OCI-LY7 (cell line): ENCODE measurements around the gene ARFGEF3. TPM values are rescaled to one million over a fixed set of nuclear protein-coding genes. Genes with fewer than 3 reads are reported as not detected.

ENCODE experiments used
- BruUV-seq: library from RNA; stranded (reverse); fragments of 400-500 nt; replicated peaks from 2 replicates; lab custom pipeline; 2021; lab: Mats Ljungman, UMichigan
- CTCF ChIA-PET: fragments of 300-600 bp; sonication (Branson Sonifier 250); formaldehyde crosslinking; loops from one replicate; lab custom pipeline; 2022; ENCODE audit warnings: antibody characterized with exemption; ENCODE audit not compliant: unreplicated experiment; lab: Charles Lee
- POLR2A ChIA-PET: fragments of 300-600 bp; sonication (Branson Sonifier 250); formaldehyde crosslinking; loops from one replicate; lab custom pipeline; 2022; ENCODE audit warnings: antibody characterized with exemption; lab: Charles Lee
- DNase-seq: peaks from one replicate; pipeline ENCODE4 v3.0.0-alpha.2; 2015; ENCODE audit warnings: low spot score
- H2AFZ ChIP-seq: fragments of 200-600 bp; sonication (generic), shearing (Covaris generic); 2 replicates; pipeline ENCODE4 v1.6.1; 2014; ENCODE audit warnings: mild to moderate bottlenecking, antibody characterized with exemption, low read length, moderate library complexity
- H3K27ac ChIP-seq: fragments of 200-600 bp; sonication (generic); 2 replicates; pipeline ENCODE4 v1.5.1; 2014; ENCODE audit warnings: mixed run types, low read depth, mild to moderate bottlenecking, moderate library complexity, low read length, inconsistent platforms; ENCODE audit not compliant: poor library complexity, severe bottlenecking
- H3K36me3 ChIP-seq: fragments of 200-600 bp; sonication (generic); 2 replicates; pipeline ENCODE4 v1.6.1; 2014; ENCODE audit warnings: mild to moderate bottlenecking, antibody characterized with exemption, low read length, moderate library complexity, mixed read lengths; ENCODE audit not compliant: insufficient read depth
- H3K4me1 ChIP-seq: fragments of 200-600 bp; sonication (generic); 2 replicates; pipeline ENCODE4 v1.5.1; 2014; ENCODE audit warnings: mild to moderate bottlenecking, low read length; ENCODE audit not compliant: insufficient read depth, poor library complexity, severe bottlenecking
- H3K4me2 ChIP-seq: fragments of 200-600 bp; sonication (generic); 2 replicates; pipeline ENCODE4 v1.6.1; 2014; ENCODE audit warnings: mild to moderate bottlenecking, low read length
- H3K4me3 ChIP-seq: fragments of 200-600 bp; sonication (generic); 2 replicates; pipeline ENCODE4 v1.5.1; 2014; ENCODE audit warnings: mild to moderate bottlenecking, low read depth, low read length; ENCODE audit not compliant: poor library complexity, severe bottlenecking
- H3K79me2 ChIP-seq: fragments of 200-600 bp; sonication (generic); 2 replicates; pipeline ENCODE4 v1.6.1; 2016; ENCODE audit warnings: low read depth, mild to moderate bottlenecking, low read length, moderate library complexity, mixed read lengths; ENCODE audit not compliant: insufficient read depth
- H3K9me2 ChIP-seq: fragments of 200-600 bp; sonication (generic); 2 replicates; pipeline ENCODE4 v1.6.1; 2016; ENCODE audit warnings: mild to moderate bottlenecking, low read length, mixed read lengths; ENCODE audit not compliant: insufficient read depth
- H3K9me3 ChIP-seq: fragments of 200-600 bp; sonication (generic); 2 replicates; pipeline ENCODE4 v1.6.1; 2014; ENCODE audit warnings: mild to moderate bottlenecking, mixed run types, low read length, mixed read lengths
- H4K20me1 ChIP-seq: fragments of 200-600 bp; sonication (generic); 2 replicates; pipeline ENCODE4 v1.6.1; 2014; ENCODE audit warnings: mild to moderate bottlenecking, antibody characterized with exemption, low read length, moderate library complexity, mixed read lengths; ENCODE audit not compliant: insufficient read depth
- CTCF ChIP-seq: fragments of 200-600 bp; sonication (generic); conservative IDR thresholded peaks from 2 replicates; pipeline ENCODE4 v1.5.1; 2014; ENCODE audit warnings: mild to moderate bottlenecking, antibody characterized with exemption, low read length, moderate library complexity, mixed read lengths
- EZH2phosphoT487 ChIP-seq: fragments of 200-600 bp; sonication (generic); IDR thresholded peaks from 2 replicates; pipeline ENCODE4 v1.6.1; 2018; ENCODE audit warnings: low read depth, borderline replicate concordance, mild to moderate bottlenecking, mixed run types, antibody characterized with exemption, low read length, moderate library complexity, mixed read lengths
- intact Hi-C: fragments of 100-400 bp; cut with micrococcal nuclease; formaldehyde crosslinking; loops from one replicate; pipeline ENCODE4 v1.10.0; 2022; ENCODE audit not compliant: unreplicated experiment
- total RNA-seq, 2 experiments: library from RNA; depleted of rRNA in 1 of 2; stranded (reverse); fragments of >200 nt in 1 of 2; shearing (Covaris generic) in 1 of 2; gene quantifications; 2 replicates each; pipeline ENCODE4 v1.2.3, GENCODE V29; 2014 to 2022

ARFGEF3 gene
- total RNA-seq, 2 experiments from 2014 or later: not detected

- no peaks in the 10 kb centered on the region for H4K20me1 ChIP-seq
- H3K9me2 ChIP-seq: no peaks in the 10 kb centered on the region
- no peak overlapping the region for H3K27ac ChIP-seq
- H3K4me2 ChIP-seq: no peak overlapping the region
- H2AFZ ChIP-seq: no peak overlapping the region
- no peaks in the 10 kb centered on the region for H3K79me2 ChIP-seq
- TF ChIP-seq CTCF (no peak), EZH2phosphoT487 (no peak)
- no peaks in the 10 kb centered on the region for H3K36me3 ChIP-seq
- no TSS peak for BruUV-seq
- no peak for DNase-seq
- intact Hi-C loops: no loop called here
- no peaks in the 10 kb centered on the region for H3K4me1 ChIP-seq
- POLR2A ChIA-PET: interaction anchor here (0.6 to 0.7 kb wide), 4 partner anchors 10 to 275 kb away, joined by 3 to 4 read pairs (median 3); no protein-coding TSS in a partner anchor
- CTCF ChIA-PET: no interaction called here
- no peaks in the 10 kb centered on the region for H3K9me3 ChIP-seq
- no peak overlapping the region for H3K4me3 ChIP-seq
These were observed 22.5 kb downstream of the ARFGEF3 start for GRCh38 chr6:138184230-138184629.

DNA sequence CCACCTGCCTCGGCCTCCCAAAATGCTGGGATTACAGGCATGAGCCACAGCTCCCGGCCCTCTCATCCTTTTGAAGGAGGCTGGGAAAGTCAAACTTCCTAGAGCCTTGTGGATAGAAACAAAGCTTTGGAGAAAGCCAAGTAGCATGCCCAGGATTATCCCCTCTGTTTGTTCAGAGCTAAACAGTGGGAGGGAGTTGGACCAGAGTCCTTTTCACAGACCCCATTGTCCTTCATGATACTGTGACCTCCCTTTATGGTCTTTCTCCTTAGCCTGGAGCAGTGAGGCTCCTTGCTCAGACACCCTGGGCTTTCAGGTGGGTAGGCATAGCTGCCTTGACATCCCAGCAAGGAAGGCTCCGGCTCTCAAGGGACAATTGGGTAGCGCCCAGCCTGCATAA is 25.4 kb downstream of the ARFGEF3 start:
- H3K27ac ChIP-seq: no peak overlapping the region
- no peaks in the 10 kb centered on the region for H4K20me1 ChIP-seq
- intact Hi-C loops: no loop called here
- no peaks in the 10 kb centered on the region for H3K9me2 ChIP-seq
- H3K4me2 ChIP-seq: no peak overlapping the region
- ChIA-PET POLR2A (interaction anchor here (0.6 to 0.7 kb wide), 2 partner anchors 301 to 1630 kb away, joined by 5 to 7 read pairs; no protein-coding TSS in a partner anchor), CTCF (no interaction called here)
- H3K79me2 ChIP-seq: no peaks in the 10 kb centered on the region
- DNase-seq: no peak
- no peaks in the 10 kb centered on the region for H3K4me1 ChIP-seq
- no peak for TF ChIP-seq CTCF
- TF ChIP-seq EZH2phosphoT487: no peak
- no peak overlapping the region for H3K4me3 ChIP-seq
- BruUV-seq: no TSS peak
- no peaks in the 10 kb centered on the region for H3K9me3 ChIP-seq
- no peak overlapping the region for H2AFZ ChIP-seq
- no peaks in the 10 kb centered on the region for H3K36me3 ChIP-seq

DNA sequence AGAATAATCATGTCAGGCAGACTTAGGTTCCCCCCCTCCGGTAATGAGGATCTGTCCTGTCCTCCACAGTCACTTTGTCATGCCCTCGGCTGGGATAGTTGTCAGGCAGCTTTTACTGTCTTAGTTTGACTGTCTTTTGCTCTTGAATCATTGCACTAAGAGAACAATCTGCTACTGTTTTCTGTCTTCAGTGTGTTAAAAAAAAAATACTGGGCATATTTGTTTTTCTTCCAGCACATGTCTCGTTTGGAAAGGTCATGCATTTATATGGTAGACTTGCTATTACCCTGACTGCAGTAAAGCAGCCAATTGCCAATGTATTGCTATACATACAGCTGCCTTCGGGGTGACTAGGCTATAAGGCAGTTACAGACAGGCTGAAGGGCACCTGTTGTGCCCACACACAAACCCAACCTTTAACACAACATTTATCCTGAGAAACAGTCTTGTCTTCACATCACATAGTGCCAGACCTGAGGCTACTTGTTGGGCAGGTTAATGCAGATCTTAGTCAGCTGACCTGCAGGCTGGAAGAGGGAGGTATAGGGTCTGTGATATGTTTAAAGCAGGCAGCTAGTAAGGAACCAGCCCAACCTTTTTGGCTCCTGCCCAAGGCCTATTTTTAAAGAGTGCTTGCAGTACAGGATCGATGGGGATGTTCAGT is 26.7 kb downstream of the ARFGEF3 start:
- H3K36me3 ChIP-seq: no peaks in the 10 kb centered on the region
- ChIA-PET CTCF (no interaction called here), POLR2A (interaction anchor here (0.6 kb wide), 1 partner anchor 9 kb away, joined by 3 read pairs; no protein-coding TSS in a partner anchor)
- DNase-seq: no peak
- TF ChIP-seq EZH2phosphoT487 (no peak), CTCF (no peak)
- no peak overlapping the region for H2AFZ ChIP-seq
- H3K4me3 ChIP-seq: no peak overlapping the region
- H3K9me3 ChIP-seq: no peaks in the 10 kb centered on the region
- H3K9me2 ChIP-seq: no peaks in the 10 kb centered on the region
- no TSS peak for BruUV-seq
- no peaks in the 10 kb centered on the region for H4K20me1 ChIP-seq
- H3K79me2 ChIP-seq: no peaks in the 10 kb centered on the region
- H3K4me2 ChIP-seq: no peak overlapping the region
- no peaks in the 10 kb centered on the region for H3K4me1 ChIP-seq
- no peak overlapping the region for H3K27ac ChIP-seq
- intact Hi-C loops: no loop called here
